HepG2 (cell line): ENCODE data around the gene SEMA3B. TPM values are rescaled to one million over a fixed set of nuclear protein-coding genes. Genes with fewer than 3 reads are reported as not detected.

Experiments used
- ADNP ChIP-seq: sonication (generic); formaldehyde crosslinking; IDR thresholded peaks from 2 replicates; pipeline ENCODE4 v1.4.0; 2020; ENCODE audit warnings: missing genetic modification reagents
- ARID3A ChIP-seq: IDR thresholded peaks from 2 replicates; pipeline ENCODE4 v1.6.1; 2012; ENCODE audit warnings: low read depth, low read length, improper control_type of control experiment
- ATAD3A ChIP-seq: sonication (generic); formaldehyde crosslinking; IDR thresholded peaks from 2 replicates; pipeline ENCODE4 v1.4.0; 2020; ENCODE audit warnings: missing genetic modification reagents
- ETV6 ChIP-seq: sonication (generic); formaldehyde crosslinking; conservative IDR thresholded peaks from 2 replicates; pipeline ENCODE4 v1.4.0; 2020; ENCODE audit warnings: missing genetic modification reagents
- GFI1 ChIP-seq: sonication (generic); formaldehyde crosslinking; IDR thresholded peaks from 2 replicates; pipeline ENCODE4 v1.5.0; 2020; ENCODE audit warnings: missing genetic modification reagents, mild to moderate bottlenecking, borderline replicate concordance
- HNF4A ChIP-seq: sonication (generic); formaldehyde crosslinking; IDR thresholded peaks from 2 replicates; pipeline ENCODE4 v1.4.0; 2020; ENCODE audit warnings: missing genetic modification reagents
- KLF12 ChIP-seq: sonication (generic); formaldehyde crosslinking; IDR thresholded peaks from 2 replicates; pipeline ENCODE4 v1.4.0; 2020; ENCODE audit warnings: missing genetic modification reagents, borderline replicate concordance
- MIXL1 ChIP-seq: IDR thresholded peaks from 2 replicates; pipeline ENCODE4 v1.6.1; 2016
- NCOA2 ChIP-seq: sonication (generic); formaldehyde crosslinking; IDR thresholded peaks from 2 replicates; pipeline ENCODE4 v1.8.0; 2022; ENCODE audit warnings: inconsistent platforms
- PAWR ChIP-seq: sonication (generic); formaldehyde crosslinking; IDR thresholded peaks from 2 replicates; pipeline ENCODE4 v1.4.0; 2020; ENCODE audit warnings: missing genetic modification reagents, mild to moderate bottlenecking, borderline replicate concordance
- SMAD3 ChIP-seq: sonication (generic); formaldehyde crosslinking; IDR thresholded peaks from 2 replicates; pipeline ENCODE4 v1.4.0; 2020; ENCODE audit warnings: missing genetic modification reagents
- SOX13 ChIP-seq, 3 experiments: fragments of 450-650 bp in 1 of 3; sonication (generic) in 1 of 3; formaldehyde crosslinking in 1 of 3; IDR thresholded peaks in 2 of 3; conservative IDR thresholded peaks in 1 of 3; 2 replicates each; pipeline versions ENCODE4 v1.5.0 to v1.6.1; 2016 to 2020; ENCODE audit warnings: antibody characterized with exemption in 1 of 3, mild to moderate bottlenecking in 1 of 3, missing compliant biosample characterization in 1 of 3, missing genetic modification reagents in 1 of 3, moderate library complexity in 1 of 3
- SP4 ChIP-seq: sonication (generic); formaldehyde crosslinking; IDR thresholded peaks from 2 replicates; pipeline ENCODE4 v1.8.1; 2023; ENCODE audit warnings: mild to moderate bottlenecking, missing genetic modification reagents
- ZBTB49 ChIP-seq: sonication (generic); formaldehyde crosslinking; IDR thresholded peaks from 2 replicates; pipeline ENCODE4 v1.4.0; 2020; ENCODE audit warnings: missing genetic modification reagents, borderline replicate concordance
- ZC3H13 ChIP-seq: sonication (generic); formaldehyde crosslinking; IDR thresholded peaks from 2 replicates; pipeline ENCODE4 v1.8.1; 2023; ENCODE audit warnings: mild to moderate bottlenecking, missing genetic modification reagents, moderate library complexity
- ZNF567 ChIP-seq: sonication (generic); formaldehyde crosslinking; IDR thresholded peaks from 2 replicates; pipeline ENCODE4 v1.8.1; 2023; ENCODE audit warnings: mild to moderate bottlenecking, missing genetic modification reagents, borderline replicate concordance
- ZNF703 ChIP-seq: sonication (generic); formaldehyde crosslinking; IDR thresholded peaks from 2 replicates; pipeline ENCODE4 v1.5.1; 2020; ENCODE audit warnings: missing genetic modification reagents, mild to moderate bottlenecking, moderate library complexity, borderline replicate concordance
- ZNF761 ChIP-seq: sonication (generic); formaldehyde crosslinking; conservative IDR thresholded peaks from 2 replicates; pipeline ENCODE4 v1.4.0; 2020; ENCODE audit warnings: mild to moderate bottlenecking, missing genetic modification reagents
- ZNF891 ChIP-seq: sonication (generic); formaldehyde crosslinking; IDR thresholded peaks from 2 replicates; pipeline ENCODE4 v1.5.0; 2020; ENCODE audit warnings: mild to moderate bottlenecking, missing genetic modification reagents
- polyA plus RNA-seq, 8 experiments: library from polyadenylated mRNA; depleted of rRNA in 3 of 8; stranded (reverse) in 7 of 8; unstranded in 1 of 8; fragments of >200 nt; fragmentation: Illumina TruSeq in 4 of 8; extraction: Trizol in 4 of 8; gene quantifications; 2 replicates each; pipeline versions ENCODE4 v1.2.1 to v1.2.3, GENCODE V29; 2011 to 2016; ENCODE audit warnings: low read depth in 4 of 8, missing spikeins in 1 of 8, mixed read lengths in 1 of 8; ENCODE audit not compliant: insufficient read depth in 1 of 8
- total RNA-seq, 5 experiments: library from RNA; depleted of rRNA; stranded (reverse); fragments of >200 nt; fragmentation: Illumina TruSeq; extraction: Trizol; gene quantifications; 2 replicates each; pipeline ENCODE4 v1.2.3, GENCODE V29; 2016; ENCODE audit warnings: low read depth in 1 of 5
- TF ChIP-seq, protein P1 (sequence below): sonication (generic); formaldehyde crosslinking; IDR thresholded peaks from 2 replicates; pipeline ENCODE4 v1.4.0; 2020; ENCODE audit warnings: missing genetic modification reagents

The SEMA3B gene
- total and polyA plus RNA-seq, 2 of the 13 experiments (the other 11 are each of a cell fraction or from before 2014, with no cell fraction given), result 93.2 to 158 TPM

GRCh38 chr3:50321336-50322114 lies 52.6 kb downstream of the SEMA3B start (continued):
- no peak for TF ChIP-seq KLF12 (CRISPR knock-in tag)
- TF ChIP-seq SOX13 (IDR thresholded peaks at IDR 0.05), result no peak
- peak in 1 of 2 experiments; percentile 62; a peak in 2 of 4 replicates for TF ChIP-seq SOX13 (CRISPR knock-in tag; conservative IDR thresholded peaks at IDR 0.05 in 1 of 2, IDR thresholded peaks at IDR 0.05 in 1 of 2)
- peak; percentile 56 for TF ChIP-seq NCOA2 (CRISPR knock-in tag)
- no peak for TF ChIP-seq MIXL1 (CRISPR knock-in tag)
- TF ChIP-seq SMAD3 (CRISPR knock-in tag), result peak; percentile 39; the same call in 1 of the 2 replicates
- no peak; the same call in 1 of the 2 replicates for TF ChIP-seq PAWR (CRISPR knock-in tag)
- 0 out of 2 replicates have a peak, but pooled peaks have one; percentile 37 for TF ChIP-seq ZNF761 (CRISPR knock-in tag)
- TF ChIP-seq SP4 (CRISPR knock-in tag), result peak; percentile 91
- TF ChIP-seq ARID3A, result no peak
- TF ChIP-seq ADNP, result 0 out of 2 replicates have a peak, but pooled peaks have one; percentile 6
- peak; percentile 79 for TF ChIP-seq GFI1 (CRISPR knock-in tag)
- TF ChIP-seq ETV6 (CRISPR knock-in tag), result 0 out of 2 replicates have a peak, but pooled peaks have one; percentile 15
- TF ChIP-seq, protein P1, sequence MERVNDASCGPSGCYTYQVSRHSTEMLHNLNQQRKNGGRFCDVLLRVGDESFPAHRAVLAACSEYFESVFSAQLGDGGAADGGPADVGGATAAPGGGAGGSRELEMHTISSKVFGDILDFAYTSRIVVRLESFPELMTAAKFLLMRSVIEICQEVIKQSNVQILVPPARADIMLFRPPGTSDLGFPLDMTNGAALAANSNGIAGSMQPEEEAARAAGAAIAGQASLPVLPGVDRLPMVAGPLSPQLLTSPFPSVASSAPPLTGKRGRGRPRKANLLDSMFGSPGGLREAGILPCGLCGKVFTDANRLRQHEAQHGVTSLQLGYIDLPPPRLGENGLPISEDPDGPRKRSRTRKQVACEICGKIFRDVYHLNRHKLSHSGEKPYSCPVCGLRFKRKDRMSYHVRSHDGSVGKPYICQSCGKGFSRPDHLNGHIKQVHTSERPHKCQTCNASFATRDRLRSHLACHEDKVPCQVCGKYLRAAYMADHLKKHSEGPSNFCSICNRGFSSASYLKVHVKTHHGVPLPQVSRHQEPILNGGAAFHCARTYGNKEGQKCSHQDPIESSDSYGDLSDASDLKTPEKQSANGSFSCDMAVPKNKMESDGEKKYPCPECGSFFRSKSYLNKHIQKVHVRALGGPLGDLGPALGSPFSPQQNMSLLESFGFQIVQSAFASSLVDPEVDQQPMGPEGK (CRISPR knock-in tag), result peak; percentile 89
- TF ChIP-seq ATAD3A, result no peak
- peak; percentile 7; the same call in 1 of the 2 replicates for TF ChIP-seq ZNF891 (CRISPR knock-in tag)
- no peak for TF ChIP-seq ZNF703 (CRISPR knock-in tag)
- no peak for TF ChIP-seq ZC3H13 (CRISPR knock-in tag)
- TF ChIP-seq ZBTB49, result no peak
- 0 out of 2 replicates have a peak, but pooled peaks have one; percentile 31 for TF ChIP-seq ZNF567 (CRISPR knock-in tag)
- peak; percentile 94 for TF ChIP-seq HNF4A (CRISPR knock-in tag)
